CD14-positive monocyte (primary cell): ENCODE measurements around the gene IPMK. TPM values are rescaled to one million over a fixed set of nuclear protein-coding genes. Genes with fewer than 3 reads are reported as not detected.

Experiments
- DNase-seq, 3 donors: peaks; one replicate each; pipeline ENCODE4 v3.0.0-alpha.2; 2011 to 2022
- H2AFZ ChIP-seq: 2 replicates; pipeline ENCODE4 v1.6.0; 2012; ENCODE audit warnings: mild to moderate bottlenecking, low read depth, low read length, inconsistent platforms; ENCODE audit not compliant: insufficient read depth, poor library complexity, severe bottlenecking
- H3K27ac ChIP-seq, 2 donors: 1 replicate in 1 of 2; 2 replicates in 1 of 2; pipeline ENCODE4 v1.5.1; 2012 to 2013; ENCODE audit warnings: low read length in 2 of 2, control low read depth in 1 of 2, inconsistent platforms in 1 of 2, low read depth in 1 of 2, mild to moderate bottlenecking in 1 of 2
- H3K27me3 ChIP-seq, 2 donors: one replicate each; pipeline versions ENCODE4 v1.6.0 to v1.6.1; 2011 to 2013; ENCODE audit warnings: low read length in 2 of 2; ENCODE audit not compliant: control insufficient read depth in 2 of 2, insufficient read depth in 2 of 2
- H3K36me3 ChIP-seq, 2 donors: replicated peaks in 1 of 2; 1 replicate in 1 of 2; 2 replicates in 1 of 2; pipeline versions ENCODE4 v1.5.1 to v1.6.1; 2012 to 2013; ENCODE audit warnings: low read length in 2 of 2, control low read depth in 1 of 2, inconsistent platforms in 1 of 2, mild to moderate bottlenecking in 1 of 2; ENCODE audit not compliant: insufficient read depth in 2 of 2, control insufficient read depth in 1 of 2
- H3K4me1 ChIP-seq, 2 donors: 1 replicate in 1 of 2; 2 replicates in 1 of 2; pipeline versions ENCODE4 v1.5.1 to v1.6.1; 2012 to 2013; ENCODE audit warnings: low read length in 2 of 2, control low read depth in 1 of 2, inconsistent platforms in 1 of 2, mild to moderate bottlenecking in 1 of 2, moderate library complexity in 1 of 2; ENCODE audit not compliant: insufficient read depth in 2 of 2, control insufficient read depth in 1 of 2
- H3K4me2 ChIP-seq: replicated peaks from 2 replicates; pipeline ENCODE3; 2012; ENCODE audit warnings: low read length, moderate library complexity, mild to moderate bottlenecking; ENCODE audit not compliant: poor library complexity, severe bottlenecking; ENCODE audit errors: extremely low read depth
- H3K4me3 ChIP-seq, 3 experiments: fragments of 200-600 bp in 1 of 3; sonication (generic) in 1 of 3; replicated peaks in 1 of 3; 1 replicate in 2 of 3; 2 replicates in 1 of 3; pipeline ENCODE4 v1.5.1; 2011 to 2013; ENCODE audit warnings: low read length in 3 of 3, mild to moderate bottlenecking in 3 of 3, control low read depth in 2 of 3, low read depth in 2 of 3, inconsistent platforms in 1 of 3, moderate library complexity in 1 of 3
- H3K79me2 ChIP-seq: 2 replicates; pipeline ENCODE4 v1.6.0; 2012; ENCODE audit warnings: mild to moderate bottlenecking, control low read depth, inconsistent platforms, low read length, moderate library complexity; ENCODE audit not compliant: insufficient read depth
- H3K9ac ChIP-seq: 2 replicates; pipeline ENCODE4 v1.6.0; 2017; ENCODE audit warnings: low read length, mild to moderate bottlenecking; ENCODE audit not compliant: insufficient read depth, poor library complexity, severe bottlenecking
- H3K9me3 ChIP-seq, 2 donors: replicated peaks in 1 of 2; 1 replicate in 1 of 2; 2 replicates in 1 of 2; pipeline versions ENCODE4 v1.5.1 to v1.6.1; 2012 to 2013; ENCODE audit warnings: low read length in 2 of 2, control low read depth in 1 of 2; ENCODE audit not compliant: control insufficient read depth in 1 of 2, insufficient read depth in 1 of 2
- H4K20me1 ChIP-seq: 2 replicates; pipeline ENCODE4 v1.6.0; 2012; ENCODE audit warnings: mild to moderate bottlenecking, low read length, control low read depth, moderate library complexity; ENCODE audit not compliant: insufficient read depth
- H3K27ac Mint-ChIP-seq, 7 donors: one replicate each; pipeline ENCODE4 v1.8.0; 2020; ENCODE audit warnings: mild to moderate bottlenecking in 7 of 7, mixed read lengths in 7 of 7, moderate library complexity in 6 of 7, inconsistent platforms in 2 of 7
- H3K27me3 Mint-ChIP-seq, 3 donors: one replicate each; pipeline ENCODE4 v1.8.0; 2021 to 2022; ENCODE audit warnings: low read depth in 3 of 3, mild to moderate bottlenecking in 3 of 3, mixed read lengths in 3 of 3, moderate library complexity in 3 of 3, inconsistent platforms in 1 of 3
- H3K36me3 Mint-ChIP-seq, 2 donors: one replicate each; pipeline ENCODE4 v1.8.0; 2020; ENCODE audit warnings: mixed read lengths in 2 of 2, inconsistent platforms in 1 of 2, mild to moderate bottlenecking in 1 of 2
- H3K4me1 Mint-ChIP-seq: one replicate; pipeline ENCODE4 v1.8.0; 2020; ENCODE audit warnings: mild to moderate bottlenecking, mixed read lengths
- H3K4me3 Mint-ChIP-seq, 2 donors: one replicate each; pipeline ENCODE4 v1.8.0; 2020; ENCODE audit warnings: mild to moderate bottlenecking in 2 of 2, mixed read lengths in 2 of 2, moderate library complexity in 1 of 2
- H3K9me3 Mint-ChIP-seq, 7 donors: one replicate each; pipeline ENCODE4 v1.8.0; 2020 to 2022; ENCODE audit warnings: mixed read lengths in 7 of 7, mild to moderate bottlenecking in 6 of 7, moderate library complexity in 6 of 7, inconsistent platforms in 2 of 7
- WGBS: methylation state at CpG from one replicate; pipeline ENCODE4 v1.1.5; 2013; ENCODE audit warnings: missing lambda C conversion rate; ENCODE audit not compliant: insufficient coverage; 5-methylcytosine and 5-hydroxymethylcytosine counted together
- intact Hi-C, 2 donors: fragments of 100-400 bp; cut with micrococcal nuclease; formaldehyde crosslinking; loops; one replicate each; pipeline versions ENCODE4 v1.15.0 to v1.15.1; 2023
- polyA plus RNA-seq, 3 donors: library from polyadenylated mRNA; depleted of rRNA in 1 of 3; unstranded in 2 of 3; stranded (reverse) in 1 of 3; fragments of 300-500 nt in 2 of 3; fragments of >200 nt in 1 of 3; fragmentation: Illumina TruSeq in 2 of 3; gene quantifications; 1 replicate in 2 of 3; 2 replicates in 1 of 3; pipeline ENCODE4 v1.2.3, GENCODE V29; 2012 to 2021
- TF ChIP-seq, protein P1 (sequence below): fragments of 200-600 bp; IDR thresholded peaks from one replicate; pipeline ENCODE4 v1.8.0; 2022; ENCODE audit warnings: antibody characterized with exemption, mild to moderate bottlenecking

The IPMK gene
- polyA plus RNA-seq, 3 donors: 6.1 to 10.9 (median 8.8) TPM

DNA sequence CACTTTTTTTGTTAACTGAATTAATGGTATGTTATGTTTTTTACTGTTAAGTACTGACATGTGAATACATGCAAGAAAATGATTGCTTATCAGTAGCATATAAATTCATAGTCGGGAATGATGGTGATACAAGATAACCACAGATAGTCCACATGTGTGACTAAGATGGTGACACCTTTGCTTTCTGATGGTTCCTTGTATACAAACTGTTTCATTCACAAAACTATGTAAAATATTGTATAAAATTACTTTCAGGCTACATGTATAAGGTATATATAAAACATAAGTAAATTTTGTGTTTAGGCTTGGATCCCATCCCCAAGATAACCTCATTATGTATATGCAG lies 11.2 kb upstream of the IPMK start:
- H3K9ac ChIP-seq: no peak overlapping the region
- DNase-seq: no peak
- H3K9me3 ChIP-seq: no peaks in the 10 kb centered on the region
- no peak overlapping the region for H3K4me3 Mint-ChIP-seq
- H3K27me3 Mint-ChIP-seq: no peaks in the 10 kb centered on the region
- intact Hi-C loops: no loop called here
- H3K27ac Mint-ChIP-seq: no peak overlapping the region
- H4K20me1 ChIP-seq: no peaks in the 10 kb centered on the region
- no peaks in the 10 kb centered on the region for H3K27me3 ChIP-seq
- no peaks in the 10 kb centered on the region for H3K36me3 ChIP-seq
- peaks cover 0 to 2% (median 0%) of the 10 kb centered on the region in 7 donors for H3K9me3 Mint-ChIP-seq
- H3K4me1 ChIP-seq: peaks cover 25 to 26% of the 10 kb centered on the region in 2 donors
- TF ChIP-seq, protein P1, sequence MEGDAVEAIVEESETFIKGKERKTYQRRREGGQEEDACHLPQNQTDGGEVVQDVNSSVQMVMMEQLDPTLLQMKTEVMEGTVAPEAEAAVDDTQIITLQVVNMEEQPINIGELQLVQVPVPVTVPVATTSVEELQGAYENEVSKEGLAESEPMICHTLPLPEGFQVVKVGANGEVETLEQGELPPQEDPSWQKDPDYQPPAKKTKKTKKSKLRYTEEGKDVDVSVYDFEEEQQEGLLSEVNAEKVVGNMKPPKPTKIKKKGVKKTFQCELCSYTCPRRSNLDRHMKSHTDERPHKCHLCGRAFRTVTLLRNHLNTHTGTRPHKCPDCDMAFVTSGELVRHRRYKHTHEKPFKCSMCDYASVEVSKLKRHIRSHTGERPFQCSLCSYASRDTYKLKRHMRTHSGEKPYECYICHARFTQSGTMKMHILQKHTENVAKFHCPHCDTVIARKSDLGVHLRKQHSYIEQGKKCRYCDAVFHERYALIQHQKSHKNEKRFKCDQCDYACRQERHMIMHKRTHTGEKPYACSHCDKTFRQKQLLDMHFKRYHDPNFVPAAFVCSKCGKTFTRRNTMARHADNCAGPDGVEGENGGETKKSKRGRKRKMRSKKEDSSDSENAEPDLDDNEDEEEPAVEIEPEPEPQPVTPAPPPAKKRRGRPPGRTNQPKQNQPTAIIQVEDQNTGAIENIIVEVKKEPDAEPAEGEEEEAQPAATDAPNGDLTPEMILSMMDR: no peak
- H3K79me2 ChIP-seq: no peaks in the 10 kb centered on the region
- H3K4me2 ChIP-seq: no peak overlapping the region
- H2AFZ ChIP-seq: no peak overlapping the region
- peaks cover 6 to 12% of the 10 kb centered on the region in 2 donors for H3K36me3 Mint-ChIP-seq
- no peak overlapping the region for H3K4me3 ChIP-seq
- peaks cover 21% of the 10 kb centered on the region for H3K4me1 Mint-ChIP-seq
- no peak overlapping the region for H3K27ac ChIP-seq
- WGBS: no CpG with 5 or more reads among the region's 1 CpG

GRCh38 chr10:58278274-58278961 lies 10.7 kb upstream of the IPMK start:
- no peaks in the 10 kb centered on the region for H3K9me3 ChIP-seq
- no peaks in the 10 kb centered on the region for H3K27me3 Mint-ChIP-seq
- intact Hi-C loops: no loop called here
- no peaks in the 10 kb centered on the region for H3K27me3 ChIP-seq
- H3K4me1 Mint-ChIP-seq: peaks cover 21% of the 10 kb centered on the region
- H3K79me2 ChIP-seq: peaks cover 2% of the 10 kb centered on the region
- peaks cover 25 to 26% of the 10 kb centered on the region in 2 donors for H3K4me1 ChIP-seq
- H3K4me3 Mint-ChIP-seq: no peak overlapping the region
- TF ChIP-seq, protein P1: no peak
- no peaks in the 10 kb centered on the region for H4K20me1 ChIP-seq
- no peak overlapping the region for H3K27ac ChIP-seq
- WGBS: 70% methylated on average over 2 of the region's 7 CpGs
- H3K9ac ChIP-seq: no peak overlapping the region
- H2AFZ ChIP-seq: no peak overlapping the region
- peaks cover 6 to 12% of the 10 kb centered on the region in 2 donors for H3K36me3 Mint-ChIP-seq
- H3K4me3 ChIP-seq: no peak overlapping the region
- no peaks in the 10 kb centered on the region for H3K36me3 ChIP-seq
- H3K27ac Mint-ChIP-seq: peak overlapping the region in 1 of 7 donors; percentile 46
- peaks cover 0 to 2% (median 0%) of the 10 kb centered on the region in 7 donors for H3K9me3 Mint-ChIP-seq
- H3K4me2 ChIP-seq: no peak overlapping the region
- DNase-seq: peak in 2 of 3 donors; percentile 25 to 46
